ENCODE data around the gene PHC1. TPM values are rescaled to one million over a fixed set of nuclear protein-coding genes. Genes with fewer than 3 reads are reported as not detected.
A peak's percentile ranks its signal among the peaks of the same experiment; 100 is the strongest.

Gene PHC1
- total RNA-seq, 4 donors from 2014 or later: 51.7 to 71.2 (median 67.3) TPM

DNA sequence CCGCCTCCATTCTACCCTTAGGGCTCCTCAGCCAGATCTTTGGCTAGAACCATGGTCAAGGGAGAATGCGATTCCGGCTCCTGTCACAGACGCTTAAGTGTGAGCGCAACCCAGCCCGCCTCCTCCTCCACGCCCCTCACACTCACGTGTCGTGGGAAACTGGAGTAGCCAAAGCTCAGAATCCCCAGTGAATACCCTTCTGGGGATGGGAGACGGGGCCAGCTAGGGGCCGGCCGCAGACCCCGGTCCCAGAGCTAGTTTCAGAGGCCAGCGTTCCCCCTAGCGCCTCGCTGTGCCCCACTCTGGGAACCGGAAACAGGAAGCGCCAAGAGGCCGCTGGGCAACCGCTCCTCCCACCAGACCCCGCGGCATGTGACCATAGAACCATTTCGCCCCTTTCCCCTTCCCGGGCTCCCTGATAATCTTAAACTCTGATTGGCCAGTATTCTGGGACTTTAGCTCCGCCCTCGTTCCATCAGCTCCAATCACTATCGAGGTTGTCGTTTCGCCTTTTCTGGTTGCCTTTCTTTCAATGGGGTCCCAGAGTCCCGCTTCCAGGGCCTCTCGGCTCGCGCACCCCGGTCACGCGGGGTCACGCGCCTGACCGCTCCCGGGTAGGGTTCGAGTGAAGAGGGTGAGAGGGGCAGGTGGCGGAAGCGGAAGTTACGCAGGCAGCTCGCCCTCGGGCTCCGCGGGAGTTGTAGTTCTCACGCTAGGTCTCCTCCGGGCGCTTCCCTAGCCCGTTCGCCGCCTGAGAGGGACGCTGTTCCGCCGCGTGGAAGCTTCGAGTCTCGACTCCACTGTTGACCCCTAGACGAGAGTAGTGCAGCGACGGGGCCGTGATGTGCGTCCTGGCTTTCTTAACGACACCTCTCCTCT lies 35.3 kb downstream of the PHC1 start, which contains the start of gene M6PR:
TSS of gene M6PR (minus strand) at position 304 of the 879 bp plus-strand sequence. CDS start 3,241 bp downstream, outside the sequence.
- DNase-seq: peak; percentile 93 to 95
- Histone ChIP-seq H3K27ac (peak within 1 kb of the TSS; percentile 97 to 99 (median 99)), H3K27me3 (no peaks in the 10 kb centered on the region), H3K36me3 (peaks cover 0 to 11% of the 10 kb centered on the region in 2 donors), H3K9me3 (no peaks in the 10 kb centered on the region), H3K4me1 (peaks cover 9 to 14% of the 10 kb centered on the region in 2 donors), H3K4me3 (replicated peaks in 1 of 3) (peak within 1 kb of the TSS; percentile 65 to 74 (median 70))
- TF ChIP-seq POLR2A (IDR thresholded peaks at IDR 0.05): peak in 1 of 2 donors; percentile 74
- TF ChIP-seq, protein P1, sequence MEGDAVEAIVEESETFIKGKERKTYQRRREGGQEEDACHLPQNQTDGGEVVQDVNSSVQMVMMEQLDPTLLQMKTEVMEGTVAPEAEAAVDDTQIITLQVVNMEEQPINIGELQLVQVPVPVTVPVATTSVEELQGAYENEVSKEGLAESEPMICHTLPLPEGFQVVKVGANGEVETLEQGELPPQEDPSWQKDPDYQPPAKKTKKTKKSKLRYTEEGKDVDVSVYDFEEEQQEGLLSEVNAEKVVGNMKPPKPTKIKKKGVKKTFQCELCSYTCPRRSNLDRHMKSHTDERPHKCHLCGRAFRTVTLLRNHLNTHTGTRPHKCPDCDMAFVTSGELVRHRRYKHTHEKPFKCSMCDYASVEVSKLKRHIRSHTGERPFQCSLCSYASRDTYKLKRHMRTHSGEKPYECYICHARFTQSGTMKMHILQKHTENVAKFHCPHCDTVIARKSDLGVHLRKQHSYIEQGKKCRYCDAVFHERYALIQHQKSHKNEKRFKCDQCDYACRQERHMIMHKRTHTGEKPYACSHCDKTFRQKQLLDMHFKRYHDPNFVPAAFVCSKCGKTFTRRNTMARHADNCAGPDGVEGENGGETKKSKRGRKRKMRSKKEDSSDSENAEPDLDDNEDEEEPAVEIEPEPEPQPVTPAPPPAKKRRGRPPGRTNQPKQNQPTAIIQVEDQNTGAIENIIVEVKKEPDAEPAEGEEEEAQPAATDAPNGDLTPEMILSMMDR (IDR thresholded peaks at IDR 0.05): peak in 4 of 6 experiments; percentile 29 to 46 (median 44)
- WGBS, 2 donors: 0 to 1% methylated on average over 50 to 61 of the region's 66 CpGs
- intact Hi-C loops (cut with DNase I): loop anchor here (10.0 kb wide), 1 partner anchor 85 kb away; no protein-coding TSS in a partner anchor

DNA sequence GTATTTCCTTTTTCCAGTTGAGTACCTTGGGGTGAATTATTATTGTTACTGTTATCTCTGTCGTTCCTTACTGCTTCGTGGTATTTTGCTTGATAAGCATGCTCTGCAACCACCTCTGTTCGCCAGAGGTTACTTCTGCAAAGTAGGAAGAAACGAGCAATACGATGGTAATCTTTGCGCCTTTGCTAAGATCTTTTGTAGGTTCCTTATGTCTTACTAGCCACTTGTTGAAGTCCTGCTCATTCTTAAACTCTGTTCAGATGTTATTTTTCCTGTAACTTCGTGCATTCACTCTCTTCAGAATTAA lies 35.9 kb downstream of the PHC1 start:
- H3K36me3 ChIP-seq: peaks cover 0 to 5% of the 10 kb centered on the region in 2 donors
- H3K27ac ChIP-seq: peak overlapping the region; percentile 97 to 99 (median 99)
- intact Hi-C loops (cut with DNase I): no loop called here
- no peaks in the 10 kb centered on the region for H3K9me3 ChIP-seq
- peaks cover 9 to 14% of the 10 kb centered on the region in 2 donors for H3K4me1 ChIP-seq
- 0 to 2% methylated on average over 7 of the region's 7 CpGs for WGBS, 2 donors
- H3K27me3 ChIP-seq: no peaks in the 10 kb centered on the region
- no peak for DNase-seq
- TF ChIP-seq, protein P1 (IDR thresholded peaks at IDR 0.05): peak in 1 of 6 experiments; percentile 9
- TF ChIP-seq POLR2A (IDR thresholded peaks at IDR 0.05): no peak
- peak overlapping the region; percentile 65 to 74 (median 70) for H3K4me3 ChIP-seq (replicated peaks in 1 of 3)

DNA sequence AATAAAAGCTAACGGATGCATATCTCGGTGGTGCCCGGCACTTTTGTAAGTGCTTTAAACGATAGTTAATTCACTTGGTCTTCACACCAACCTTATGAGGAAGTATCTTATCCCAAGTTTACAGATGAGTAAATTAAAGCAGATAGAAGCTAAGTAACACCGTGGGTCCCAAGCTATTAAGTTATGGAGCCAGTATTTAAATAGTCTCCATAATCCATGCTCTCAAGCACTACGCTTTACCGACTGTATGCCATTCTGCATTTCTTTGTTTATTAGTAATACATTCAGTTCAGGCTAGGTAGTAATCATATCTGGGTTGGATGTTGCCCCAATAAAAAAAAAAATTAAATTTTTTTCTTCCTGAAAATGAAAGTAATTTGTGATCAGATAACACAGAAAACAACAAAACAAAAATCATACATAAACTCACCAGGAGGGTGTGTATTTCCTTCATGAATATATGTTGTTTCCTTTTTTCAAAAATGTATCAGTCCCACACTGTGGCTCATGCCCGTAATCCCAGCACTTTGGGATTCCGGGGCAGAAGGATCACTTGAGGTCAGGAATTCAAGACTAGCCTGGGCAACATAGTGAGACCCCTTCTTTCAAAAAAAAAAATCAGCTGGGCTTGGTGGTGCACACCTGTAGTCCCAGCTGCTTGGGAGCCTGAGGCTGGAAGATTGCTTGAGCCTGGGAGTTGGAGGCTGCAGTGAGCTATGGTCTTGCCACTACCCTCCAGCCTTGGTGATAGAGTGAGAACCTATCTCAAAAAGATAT lies 36.6 kb downstream of the PHC1 start:
- 34 to 35% methylated on average over 9 of the region's 9 CpGs for WGBS, 2 donors
- H3K4me1 ChIP-seq: peaks cover 9 to 14% of the 10 kb centered on the region in 2 donors
- H3K27me3 ChIP-seq: no peaks in the 10 kb centered on the region
- intact Hi-C loops (cut with DNase I): no loop called here
- H3K36me3 ChIP-seq: no peaks in the 10 kb centered on the region
- no peaks in the 10 kb centered on the region for H3K9me3 ChIP-seq
- no peak for TF ChIP-seq POLR2A (IDR thresholded peaks at IDR 0.05)
- TF ChIP-seq, protein P1 (IDR thresholded peaks at IDR 0.05): no peak
- no peak for DNase-seq
- peak overlapping the region in 2 of 3 donors; percentile 65 to 70 for H3K4me3 ChIP-seq (replicated peaks in 1 of 3)
- peak overlapping the region in 1 of 3 donors; percentile 99 for H3K27ac ChIP-seq

DNA sequence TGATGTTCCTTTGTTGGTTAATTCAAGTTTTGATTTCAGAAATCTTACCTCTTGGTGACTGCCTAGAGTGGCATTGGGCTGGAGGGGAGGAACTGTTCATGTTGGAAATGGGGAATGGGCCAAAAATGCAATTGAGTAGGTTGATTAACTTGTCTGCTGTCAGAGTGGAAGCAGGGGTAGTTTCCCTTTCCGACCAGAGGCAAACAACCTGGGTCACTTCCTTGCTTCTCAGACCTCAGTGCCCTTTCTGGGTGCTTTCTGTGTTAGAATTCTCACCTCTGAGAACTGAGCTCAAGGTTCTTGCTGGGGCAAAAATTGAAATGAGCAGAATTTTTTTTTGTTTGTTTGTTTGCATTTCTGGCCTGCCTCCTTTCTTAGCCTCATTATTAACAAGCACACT lies 37.4 kb downstream of the PHC1 start:
- Histone ChIP-seq H3K4me1 (peaks cover 9 to 14% of the 10 kb centered on the region in 2 donors), H3K36me3 (no peaks in the 10 kb centered on the region), H3K4me3 (replicated peaks in 1 of 3) (no peak overlapping the region), H3K9me3 (no peaks in the 10 kb centered on the region), H3K27me3 (no peaks in the 10 kb centered on the region), H3K27ac (no peak overlapping the region)
- no peak for DNase-seq
- intact Hi-C loops (cut with DNase I): no loop called here
- TF ChIP-seq, protein P1 (IDR thresholded peaks at IDR 0.05): no peak
- no peak for TF ChIP-seq POLR2A (IDR thresholded peaks at IDR 0.05)
- 92 to 100% methylated on average over 1 of the region's 1 CpG for WGBS, 2 donors

Data from thyroid gland (tissue), 4 donors.